NCI-H1105 treated with DMSO at 0.1 percent for 48 hours (cell line): ENCODE results near the gene SLC8A1.

Source experiments
- DNase-seq: peaks from one replicate; lab custom pipeline; 2025; lab: John Stamatoyannopoulos, UW

SLC8A1 gene

DNA sequence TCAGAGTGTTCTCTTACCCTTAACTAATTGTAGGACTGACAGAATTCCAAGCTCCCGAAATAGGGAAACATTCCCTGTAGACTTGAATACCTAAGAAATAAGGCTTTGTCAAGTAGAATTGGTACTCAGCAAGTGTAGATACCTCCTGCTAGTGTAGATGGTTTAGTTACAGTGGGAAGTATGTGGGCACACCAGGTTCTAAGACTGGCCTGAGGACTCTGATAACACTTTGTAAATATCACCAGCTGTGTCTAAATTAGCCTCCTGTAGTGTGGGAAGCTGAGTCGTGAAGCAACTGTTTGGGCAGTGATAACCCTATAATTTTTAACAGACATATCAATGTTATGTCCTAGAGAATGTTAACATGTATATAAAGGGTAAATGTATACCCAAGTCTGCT, 304.5 kb downstream of the SLC8A1 start:
- DNase-seq = no peak

DNA sequence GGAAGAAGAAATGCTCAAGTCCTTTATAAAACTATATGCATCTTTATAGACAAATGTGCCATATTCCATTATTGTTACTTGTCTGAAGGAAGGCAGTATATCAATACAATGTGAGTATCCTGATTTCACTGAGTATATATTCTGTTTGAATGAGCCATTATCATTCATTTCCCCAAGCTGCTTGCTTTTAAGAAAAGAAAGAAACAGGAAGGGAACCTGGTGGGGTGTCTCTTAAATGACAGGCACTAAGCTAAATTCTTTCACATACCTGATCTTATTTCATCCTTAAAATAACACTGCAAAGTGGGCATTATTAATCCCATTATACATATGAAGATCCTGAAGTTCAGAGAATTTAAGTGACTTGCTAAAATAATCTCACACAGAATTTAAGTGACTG, 307.9 kb downstream of the SLC8A1 start:
- no peak for DNase-seq

DNA sequence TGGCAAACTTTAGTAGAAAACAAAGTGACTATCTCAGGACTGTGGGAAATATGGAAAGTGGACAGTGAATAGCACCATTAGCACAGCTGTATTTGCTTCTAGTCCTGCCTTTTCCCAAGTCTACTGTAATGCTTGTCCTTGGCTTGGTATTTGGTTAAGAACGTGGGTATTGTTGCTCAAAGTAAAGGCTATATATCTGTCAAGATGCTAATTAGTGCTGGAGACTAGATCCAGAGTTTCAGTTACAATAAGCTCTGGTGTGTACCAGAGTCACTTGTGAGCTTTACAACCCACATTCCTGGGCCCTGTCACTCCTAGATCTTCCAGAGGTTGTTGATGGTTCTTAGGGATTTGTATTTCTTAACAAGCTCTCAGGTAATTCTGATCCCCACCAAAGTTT, 313.6 kb downstream of the SLC8A1 start:
- DNase-seq = no peak

DNA sequence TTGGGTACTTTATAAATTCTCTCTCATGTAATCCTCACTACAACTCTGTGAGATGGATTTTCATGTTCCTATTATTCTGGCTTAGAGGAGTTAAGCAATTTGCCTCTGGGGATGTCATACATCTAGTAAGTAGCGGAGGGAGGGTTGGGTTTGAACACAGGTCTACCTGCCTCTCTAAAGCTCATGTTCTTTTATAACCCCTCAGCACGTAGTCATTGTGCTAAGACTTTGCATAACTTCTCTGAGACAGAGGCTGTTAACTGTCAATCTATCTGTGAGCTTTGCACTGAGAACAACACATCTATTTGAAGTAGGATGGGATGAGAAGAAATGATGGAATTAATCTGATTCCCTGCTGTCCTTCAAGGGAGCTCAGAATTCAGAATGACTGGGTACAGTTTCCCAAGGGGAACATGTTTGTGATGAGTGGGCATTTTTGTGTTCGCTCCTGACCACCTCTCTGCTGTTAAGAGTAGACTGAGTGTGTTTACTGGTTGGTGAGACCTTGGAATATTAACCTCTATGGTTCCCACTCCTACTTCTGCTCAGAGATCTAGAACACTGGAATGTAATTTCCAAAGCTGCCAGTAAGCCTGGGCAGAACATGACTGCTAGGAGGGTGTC, 320.7 kb downstream of the SLC8A1 start:
- no peak for DNase-seq

DNA sequence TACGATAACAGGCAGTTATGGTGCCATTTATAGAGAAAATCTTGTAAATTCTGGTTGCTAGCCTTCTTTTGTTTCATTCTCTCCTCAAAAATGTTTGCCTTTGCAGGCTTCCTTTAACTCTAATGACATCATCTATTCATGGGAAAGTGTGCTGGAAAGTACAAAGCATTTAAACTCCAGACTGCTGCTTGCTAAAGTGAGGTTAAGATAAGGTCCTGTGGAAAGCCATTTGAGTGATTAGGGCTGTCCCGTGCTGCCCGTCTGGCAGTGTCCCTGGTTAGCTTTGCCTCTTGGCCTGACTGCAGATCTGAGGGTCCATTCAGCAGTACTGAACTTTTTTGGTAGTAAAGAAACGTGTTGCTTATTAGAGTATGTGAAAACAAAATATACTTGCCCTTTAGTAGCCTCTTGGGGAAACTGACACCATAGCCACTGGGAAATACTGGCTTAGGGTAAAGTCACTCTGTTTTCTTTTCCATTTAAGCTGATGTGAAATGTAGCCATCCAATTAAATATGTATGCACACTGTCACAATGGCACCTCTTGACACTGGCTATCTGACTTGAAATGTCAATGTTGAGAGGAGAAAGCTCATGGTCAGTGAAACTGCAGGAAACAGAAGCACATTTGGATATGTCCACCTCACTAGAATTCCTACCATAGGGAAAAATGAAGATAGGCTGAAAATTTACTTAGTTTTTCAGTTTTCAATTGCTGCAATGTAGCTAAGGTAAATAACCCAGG, 321.5 kb downstream of the SLC8A1 start:
- no peak for DNase-seq

DNA sequence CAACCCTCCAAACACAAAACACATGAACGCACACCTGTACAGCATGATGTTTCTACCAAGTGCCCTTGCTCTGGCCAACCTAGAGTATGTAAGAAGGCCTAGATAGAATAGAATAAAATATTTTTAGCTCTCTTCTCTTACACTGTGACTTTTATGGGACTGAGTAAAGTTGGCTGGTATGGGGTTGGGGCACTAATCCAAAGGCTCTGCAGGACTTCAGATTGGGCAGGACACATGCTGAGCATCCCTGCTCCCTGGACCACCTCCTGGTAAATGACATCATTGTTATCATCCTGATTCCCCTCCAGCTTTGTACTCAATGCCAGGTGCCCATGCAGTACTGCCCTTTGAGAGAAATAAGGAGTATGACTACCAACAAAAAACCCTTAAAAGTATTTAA, 322.2 kb downstream of the SLC8A1 start:
- no peak for DNase-seq

DNA sequence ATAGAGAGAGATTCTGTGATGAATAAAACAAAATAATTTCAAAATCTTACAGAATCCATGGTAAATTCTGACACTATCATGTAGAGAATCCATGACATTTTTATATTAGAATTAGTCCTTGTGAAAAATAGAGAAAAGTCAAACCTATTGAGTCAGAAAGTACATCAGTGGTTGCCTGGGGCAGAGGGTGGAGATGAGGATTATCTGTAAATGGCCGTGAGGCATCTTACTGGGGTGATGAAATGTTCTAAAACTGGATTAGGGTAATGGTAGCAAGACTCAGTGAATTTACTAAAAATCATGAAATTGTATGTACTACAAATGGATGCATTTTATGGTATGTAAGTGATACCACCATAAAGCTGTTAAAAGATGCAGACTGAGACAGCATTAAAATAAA, 323.1 kb downstream of the SLC8A1 start:
- DNase-seq = no peak

DNA sequence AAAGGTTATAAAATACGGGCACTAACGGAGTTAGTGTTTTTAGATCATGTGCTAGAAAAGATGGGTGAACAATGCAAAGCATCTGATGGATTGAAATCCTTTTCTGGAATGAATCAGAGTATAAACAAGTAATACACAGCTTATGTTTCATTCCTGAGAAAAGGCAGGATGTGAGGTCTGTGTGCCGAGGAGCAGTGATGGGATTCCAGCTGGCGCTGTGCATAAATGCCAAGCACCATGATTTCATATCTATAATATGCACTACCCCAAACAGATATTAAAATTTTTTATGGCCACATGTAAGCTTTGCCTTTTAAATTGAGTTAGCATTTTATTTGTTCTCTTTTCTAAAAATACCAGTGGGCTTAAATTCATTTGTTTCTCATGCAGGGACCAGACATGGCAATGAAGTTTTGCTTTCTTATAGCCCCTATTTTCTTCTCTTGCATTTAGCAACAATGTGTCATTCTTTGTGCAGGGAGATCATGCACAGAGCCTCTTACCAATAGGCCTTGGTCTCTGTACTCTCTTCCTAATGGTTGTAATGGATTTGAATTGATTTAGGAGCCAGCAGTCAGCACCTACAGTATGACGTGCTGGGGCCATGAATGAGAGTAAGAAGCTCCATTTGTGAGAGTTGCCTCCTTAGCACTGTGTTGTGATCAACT, 323.9 kb downstream of the SLC8A1 start:
- DNase-seq = no peak

DNA sequence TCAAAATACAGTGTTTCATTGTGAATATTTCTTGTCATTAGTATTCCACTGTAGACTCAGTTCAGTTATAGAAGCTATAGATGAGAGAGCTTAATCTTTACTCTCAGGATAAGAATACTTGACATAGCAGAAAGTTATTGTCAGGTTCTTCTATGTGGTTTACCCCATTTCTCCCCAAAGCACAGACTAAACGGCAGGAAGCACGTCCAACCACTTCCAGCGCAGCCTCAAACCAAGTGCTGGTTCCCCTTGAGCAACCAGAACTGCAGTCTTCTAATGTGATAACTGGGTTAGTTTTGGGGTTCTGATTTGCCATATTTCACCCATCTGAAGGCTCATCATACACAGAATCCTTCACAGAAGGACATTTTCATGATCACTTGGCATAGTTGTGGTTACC, 324.7 kb downstream of the SLC8A1 start:
- DNase-seq = no peak

DNA sequence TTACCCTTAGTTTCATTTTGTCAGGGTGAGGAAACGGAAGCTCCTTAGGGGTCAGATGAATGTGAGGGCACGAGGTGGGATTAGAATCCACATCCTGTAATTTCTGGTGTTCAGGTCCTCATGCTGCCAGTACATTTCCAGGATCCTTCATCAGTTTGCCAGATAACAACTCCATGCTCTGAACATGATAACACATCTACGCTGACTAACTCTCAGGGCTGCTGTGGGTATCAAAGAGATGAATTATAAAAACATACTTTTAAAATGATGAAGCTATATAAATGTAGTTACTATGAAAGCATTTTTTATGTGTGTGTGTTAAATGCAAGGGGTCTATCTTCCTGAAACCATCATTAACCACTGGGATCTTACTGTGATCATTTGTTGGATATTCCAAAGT, 325.9 kb downstream of the SLC8A1 start:
- no peak for DNase-seq

DNA sequence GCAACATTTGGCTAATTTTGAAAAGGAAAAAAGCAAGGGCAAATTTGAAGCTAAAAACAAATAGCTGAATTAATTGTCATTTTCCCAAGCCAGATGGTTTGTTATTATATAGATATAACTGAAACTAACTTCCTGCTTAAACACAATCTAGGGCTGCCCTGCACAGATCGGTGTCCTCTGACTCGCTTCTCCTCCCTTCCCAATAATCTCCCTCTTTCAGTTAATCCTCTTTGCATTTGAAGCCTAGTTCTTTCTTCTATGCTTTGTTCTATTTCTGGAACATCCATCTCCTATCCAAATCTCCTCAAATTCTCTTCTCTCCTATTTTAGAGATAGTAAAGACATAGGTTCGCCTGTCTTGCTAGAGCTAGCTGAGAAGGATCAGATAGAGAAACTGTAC, 328.1 kb downstream of the SLC8A1 start:
- DNase-seq = no peak

DNA sequence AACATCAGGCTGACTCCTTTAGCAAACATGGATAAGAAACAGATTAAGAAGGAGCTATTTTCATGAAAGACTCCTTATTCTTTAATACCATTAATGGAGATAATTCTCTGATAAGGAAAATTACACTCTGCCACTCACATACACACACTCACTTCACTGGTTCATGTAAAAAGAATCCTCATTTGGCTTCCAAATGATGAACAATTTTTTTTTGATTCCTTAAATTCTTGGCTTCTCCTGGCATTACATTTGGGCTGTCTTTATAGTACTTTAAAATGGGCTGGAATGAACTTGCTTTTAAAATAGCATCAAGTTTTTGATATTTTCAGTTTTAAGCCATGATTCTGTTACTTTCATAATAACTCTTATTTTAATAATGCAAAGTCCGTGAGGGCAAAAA, 328.6 kb downstream of the SLC8A1 start:
- DNase-seq = no peak

DNA sequence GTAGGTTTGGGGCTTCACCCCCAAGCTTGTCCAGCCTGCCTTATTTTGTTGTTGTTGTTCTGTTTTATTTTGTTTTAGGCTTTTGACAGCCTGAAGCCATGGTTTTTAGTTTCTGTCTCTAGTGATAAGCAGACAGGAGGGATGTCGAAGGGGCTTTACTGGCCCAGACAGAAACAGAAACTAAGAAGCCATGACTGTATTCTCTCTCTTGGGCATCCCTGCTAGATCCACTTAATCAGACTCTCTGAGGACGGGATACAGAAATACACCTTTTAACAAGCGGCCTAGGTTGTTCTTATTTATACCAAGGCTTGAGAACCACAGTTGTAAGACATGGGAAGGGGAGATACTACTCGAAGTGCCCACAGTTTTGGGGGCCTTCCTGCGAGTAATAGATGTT, 330.9 kb downstream of the SLC8A1 start:
- no peak for DNase-seq

DNA sequence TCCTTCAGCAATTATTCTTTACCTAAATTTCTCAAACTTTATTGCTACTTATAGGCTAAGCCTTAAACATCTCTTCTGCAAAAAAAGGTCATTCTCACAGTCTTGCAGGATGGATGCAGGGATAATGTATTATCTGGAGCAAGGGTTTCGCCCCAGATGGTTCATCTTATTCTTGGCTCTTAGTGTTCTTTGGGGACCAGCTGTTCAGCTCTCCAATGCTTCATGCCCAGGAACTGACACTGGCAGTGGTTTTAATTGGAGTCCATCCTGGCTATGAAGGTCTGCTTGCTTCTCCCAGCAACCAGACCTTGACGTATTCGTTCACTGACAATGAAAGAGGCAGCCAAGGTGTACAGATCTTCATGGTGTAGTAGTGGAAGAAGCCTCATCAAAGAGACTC, 331.9 kb downstream of the SLC8A1 start:
- no peak for DNase-seq

DNA sequence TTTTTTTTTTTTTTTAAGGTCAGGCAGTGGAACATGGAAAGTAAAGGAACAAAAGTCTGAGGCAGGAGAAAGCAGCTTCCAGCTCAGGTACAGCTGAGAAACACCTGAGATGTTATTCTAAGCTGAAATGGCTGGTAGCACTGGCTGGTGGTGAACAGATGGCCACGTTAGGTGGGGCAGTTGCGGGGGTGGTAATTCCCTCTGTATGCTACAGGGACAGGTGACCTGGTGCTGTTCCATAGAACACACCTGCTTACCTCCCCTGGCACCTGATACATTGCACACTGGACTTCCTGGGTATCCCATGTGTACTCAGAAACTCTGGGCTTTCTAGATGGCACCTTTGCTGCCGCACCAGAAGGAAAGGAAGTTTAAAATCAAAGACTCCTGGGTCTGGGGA, 333.3 kb downstream of the SLC8A1 start:
- peak; percentile 5 for DNase-seq

DNA sequence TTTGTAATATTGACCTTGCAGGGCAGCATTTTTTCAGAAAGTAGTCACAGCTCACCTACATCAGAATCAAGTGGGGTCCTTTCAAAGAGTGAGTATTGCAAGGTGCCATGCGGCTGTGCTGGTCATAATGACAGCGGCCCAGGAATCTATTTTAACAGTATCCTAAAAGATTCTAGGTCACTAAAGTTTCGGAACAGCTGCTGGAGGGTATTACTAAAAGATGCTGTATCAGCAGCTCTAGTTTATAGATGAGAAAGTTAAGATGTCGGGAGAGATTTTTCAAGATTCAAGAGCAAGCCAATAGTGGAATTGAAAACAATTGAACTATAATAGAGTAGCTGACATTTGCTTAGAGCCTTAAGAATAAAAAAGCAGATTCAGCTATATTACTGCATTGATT, 336.0 kb downstream of the SLC8A1 start:
- no peak for DNase-seq

DNA sequence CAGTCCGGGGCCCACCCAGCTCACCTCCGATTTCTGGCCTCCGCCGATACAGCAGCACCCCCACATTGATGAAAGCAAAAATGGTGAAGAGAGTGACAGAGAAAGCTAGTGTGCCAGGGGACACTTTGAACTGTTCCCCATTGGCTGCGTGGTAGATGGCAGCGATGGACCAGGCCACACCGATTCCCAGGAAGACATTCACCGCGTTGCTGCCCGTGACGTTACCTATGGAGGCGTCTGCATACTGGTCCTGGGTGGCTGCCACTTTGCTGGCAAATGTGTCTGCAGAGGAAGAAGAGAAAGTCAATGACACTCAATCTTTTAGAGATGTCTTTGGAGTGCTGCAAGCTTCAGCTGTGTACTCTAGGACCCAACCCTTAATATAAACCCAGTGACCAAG, 336.5 kb downstream of the SLC8A1 start:
- no peak for DNase-seq

DNA sequence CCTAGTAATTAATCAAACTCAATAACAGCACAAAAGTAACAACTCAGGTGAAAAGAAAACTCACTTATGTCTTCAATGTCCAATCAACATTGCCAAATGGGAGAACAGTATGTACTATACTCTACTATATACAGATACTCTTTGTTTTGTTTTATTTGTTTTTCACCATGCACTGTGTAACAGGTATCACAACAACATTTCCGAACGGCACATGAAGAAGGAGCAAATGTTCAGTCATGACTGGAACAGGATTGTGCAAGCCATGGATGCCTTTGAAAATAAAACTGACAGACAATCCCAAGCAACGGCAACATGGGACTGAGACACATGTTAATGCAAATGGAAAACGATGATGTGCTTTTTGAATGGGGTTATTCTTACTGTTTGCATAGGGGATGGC, 337.9 kb downstream of the SLC8A1 start:
- no peak for DNase-seq

DNA sequence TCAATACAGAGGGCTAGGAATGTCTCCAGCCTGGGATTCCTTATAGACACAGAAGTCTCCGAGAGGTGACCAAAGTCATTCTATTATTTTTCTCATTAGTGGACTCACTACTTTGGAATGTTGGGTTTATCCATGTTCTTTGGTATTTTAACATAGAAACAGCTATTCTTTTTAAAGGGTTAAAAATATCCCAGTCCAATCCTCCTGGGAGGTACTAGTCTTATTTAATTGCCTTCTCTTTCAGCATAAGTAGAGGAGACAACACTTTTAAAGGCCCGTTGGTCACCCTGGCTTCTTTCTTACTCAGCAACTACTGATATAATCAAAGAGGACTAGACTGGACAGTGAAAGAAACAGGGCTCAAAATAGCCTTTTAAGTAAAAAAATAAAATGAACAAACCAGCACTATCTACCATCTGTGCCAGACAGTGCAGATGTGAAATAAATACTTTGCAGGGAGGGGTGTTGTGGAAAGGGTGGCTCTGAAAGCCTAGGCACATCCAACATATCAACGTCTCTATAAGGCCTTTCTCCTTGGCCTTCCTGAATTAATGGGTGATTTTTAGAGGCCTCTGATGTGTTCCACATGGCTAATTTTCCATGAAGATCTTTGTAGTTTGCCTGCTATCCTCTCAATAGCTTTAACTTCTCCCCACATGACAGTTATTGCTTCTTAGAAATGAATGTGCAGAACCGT, 338.5 kb downstream of the SLC8A1 start:
- DNase-seq = no peak

DNA sequence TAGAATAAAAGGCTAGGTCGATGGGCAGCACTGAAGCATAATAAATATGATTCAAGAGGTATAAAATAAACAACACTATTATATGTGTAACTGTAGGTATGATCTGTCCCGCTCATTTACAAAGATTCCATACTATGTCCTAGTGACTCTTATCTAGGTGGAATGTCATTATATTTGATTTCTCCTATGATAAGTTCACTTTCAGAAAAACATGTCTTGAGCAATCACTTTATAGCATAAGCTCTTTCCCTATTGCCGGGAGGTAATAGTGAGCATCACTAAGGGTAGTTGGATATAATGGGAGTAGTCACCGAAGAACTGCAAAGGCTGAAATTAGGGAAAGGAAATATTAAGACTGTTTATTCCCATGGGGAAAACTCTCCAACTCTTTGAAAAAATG, 342.5 kb downstream of the SLC8A1 start:
- DNase-seq = no peak

DNA sequence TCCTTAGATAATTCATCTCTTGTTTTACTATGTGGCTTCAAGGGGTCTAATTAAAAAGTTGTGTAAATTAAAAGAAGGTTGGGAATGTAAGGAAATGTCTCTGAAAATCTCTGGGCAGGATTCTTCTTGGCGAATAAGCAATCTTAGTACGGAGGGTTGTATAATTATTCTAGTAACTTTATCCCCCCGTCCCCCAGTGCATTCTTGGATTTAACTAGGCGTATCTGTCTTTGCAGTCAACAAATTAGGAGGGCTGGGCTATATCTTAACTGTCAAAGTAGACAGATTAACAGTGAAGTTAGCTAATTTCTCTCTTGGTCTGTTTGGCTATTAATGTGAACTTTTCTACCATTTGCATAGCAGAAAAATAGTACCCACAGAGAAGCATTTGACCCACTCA, 343.0 kb downstream of the SLC8A1 start:
- no peak for DNase-seq

DNA sequence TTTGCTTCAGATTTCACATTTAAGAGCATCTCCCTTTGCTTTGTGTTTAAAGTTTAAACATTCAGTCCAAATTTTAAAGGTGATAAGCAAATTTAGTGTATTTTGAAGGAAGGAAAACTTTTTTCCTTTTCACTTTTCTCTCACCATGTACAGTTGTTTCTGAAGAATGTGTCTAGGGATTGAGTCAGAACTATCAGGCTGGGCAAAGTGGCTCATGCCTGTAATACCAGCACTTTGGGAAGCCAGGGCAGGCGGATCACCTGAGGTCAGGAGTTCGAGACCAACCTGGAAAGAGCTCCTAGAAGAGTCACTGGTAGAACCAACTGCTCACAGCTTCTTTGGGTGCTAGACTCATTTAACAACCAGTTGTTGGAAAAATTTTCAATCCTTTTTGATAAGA, 345.8 kb downstream of the SLC8A1 start:
- DNase-seq = no peak

DNA sequence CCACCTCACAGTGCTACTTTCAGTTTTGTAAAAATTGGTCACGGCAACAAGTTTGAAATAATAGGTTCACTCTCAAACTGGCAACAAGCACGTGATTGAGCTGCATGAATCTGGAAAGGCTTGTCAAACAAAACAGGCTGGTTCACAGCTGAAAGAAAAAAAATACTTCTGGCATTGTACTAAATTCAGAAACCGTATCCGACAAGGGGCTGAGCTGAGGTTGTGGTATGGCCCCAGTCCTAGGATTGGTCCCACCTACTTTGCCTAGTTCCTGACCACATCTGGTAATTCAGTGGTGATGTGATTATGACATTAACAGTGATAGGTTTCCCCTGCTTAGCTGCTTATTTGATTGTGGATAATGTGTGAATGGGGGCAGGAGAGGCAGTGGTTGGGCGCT, 346.3 kb downstream of the SLC8A1 start:
- no peak for DNase-seq
